Measurements from ENCODE around the gene MAP3K7.

MAP3K7 gene

DNA sequence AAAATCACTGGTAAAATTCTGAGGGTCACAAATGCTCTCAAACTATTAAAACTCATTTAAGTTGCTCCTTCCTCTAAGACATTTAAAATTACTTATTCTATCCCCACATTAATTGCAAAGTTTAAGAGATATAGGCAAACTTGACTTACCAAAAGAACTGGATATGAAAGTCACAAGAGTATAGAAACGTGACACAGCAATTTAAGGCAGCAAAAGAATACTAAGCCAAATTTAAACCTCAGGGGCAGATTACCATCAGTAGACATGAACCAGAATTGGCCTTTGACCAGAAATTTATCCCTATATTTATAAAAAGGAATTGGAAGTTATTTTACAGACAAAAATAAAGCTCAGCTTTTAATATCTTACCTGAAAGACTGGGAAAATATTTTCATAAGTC lies 56.0 kb downstream of the MAP3K7 start:
- no peak for DNase-seq (ENCODE audit: low spot score)

DNA sequence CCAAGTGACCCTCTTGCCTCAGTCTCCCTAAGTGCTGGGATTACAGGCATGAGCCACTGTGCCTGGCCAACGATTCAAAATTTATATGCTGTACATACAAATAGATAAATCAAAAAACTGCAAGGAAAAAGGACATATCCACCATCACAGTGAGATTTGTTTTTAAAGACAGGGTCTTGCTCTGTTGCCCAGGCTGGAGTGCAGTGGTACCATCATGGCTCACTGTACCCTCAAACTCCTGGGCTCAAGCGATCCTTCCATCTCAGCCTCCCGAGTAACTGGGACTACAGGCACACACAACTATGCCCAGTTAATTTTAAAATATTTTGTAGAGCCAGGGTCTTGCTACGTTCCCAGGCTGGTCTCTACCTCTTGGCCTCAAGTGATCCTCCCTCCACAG lies 61.5 kb downstream of the MAP3K7 start:
- no peak for DNase-seq (ENCODE audit: low spot score)

DNA sequence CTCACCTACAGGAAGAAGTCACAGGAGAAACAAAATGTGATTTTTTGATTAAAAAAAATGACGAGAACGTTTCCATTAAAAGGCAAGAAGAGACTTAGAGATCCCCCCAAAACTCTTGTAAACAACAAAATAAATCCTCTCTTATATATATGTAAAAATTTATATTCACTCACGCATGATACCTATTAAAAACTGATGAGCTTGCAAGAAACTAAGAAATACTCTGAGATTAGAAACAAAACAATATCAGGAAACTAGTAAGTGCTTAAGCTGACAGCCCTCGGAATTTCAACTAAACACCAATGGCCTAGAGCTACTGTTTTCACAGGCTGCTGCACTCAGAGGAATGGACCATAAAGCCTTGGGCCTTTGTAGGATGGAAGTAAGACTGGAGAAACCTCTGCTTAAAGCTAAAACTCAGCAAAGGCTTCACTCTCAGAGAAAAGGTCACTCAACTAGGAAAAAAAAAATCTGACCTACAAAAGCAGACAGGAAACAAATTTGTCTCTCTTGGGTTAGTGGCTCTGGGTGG lies 63.0 kb downstream of the MAP3K7 start:
- DNase-seq (ENCODE audit: low spot score) = no peak

DNA sequence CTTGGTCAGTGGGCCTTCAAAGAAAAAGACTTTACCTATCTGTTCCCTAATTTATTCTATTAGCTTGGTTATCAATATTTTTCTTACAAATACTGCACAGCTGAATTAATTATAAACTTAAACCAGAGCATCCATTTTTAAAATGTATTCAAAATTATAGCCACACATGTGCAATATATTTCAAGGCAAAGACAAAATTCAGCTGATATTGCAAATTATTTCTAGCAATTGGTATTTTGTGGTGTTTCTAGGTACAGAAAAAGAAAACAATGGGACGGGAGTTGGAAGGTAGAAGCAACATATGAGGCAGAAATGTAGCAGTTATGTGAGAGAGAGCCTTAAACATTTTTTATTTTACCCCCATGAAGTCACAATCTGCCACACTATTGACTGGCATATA lies 64.9 kb downstream of the MAP3K7 start:
- no peak for DNase-seq (ENCODE audit: low spot score)

DNA sequence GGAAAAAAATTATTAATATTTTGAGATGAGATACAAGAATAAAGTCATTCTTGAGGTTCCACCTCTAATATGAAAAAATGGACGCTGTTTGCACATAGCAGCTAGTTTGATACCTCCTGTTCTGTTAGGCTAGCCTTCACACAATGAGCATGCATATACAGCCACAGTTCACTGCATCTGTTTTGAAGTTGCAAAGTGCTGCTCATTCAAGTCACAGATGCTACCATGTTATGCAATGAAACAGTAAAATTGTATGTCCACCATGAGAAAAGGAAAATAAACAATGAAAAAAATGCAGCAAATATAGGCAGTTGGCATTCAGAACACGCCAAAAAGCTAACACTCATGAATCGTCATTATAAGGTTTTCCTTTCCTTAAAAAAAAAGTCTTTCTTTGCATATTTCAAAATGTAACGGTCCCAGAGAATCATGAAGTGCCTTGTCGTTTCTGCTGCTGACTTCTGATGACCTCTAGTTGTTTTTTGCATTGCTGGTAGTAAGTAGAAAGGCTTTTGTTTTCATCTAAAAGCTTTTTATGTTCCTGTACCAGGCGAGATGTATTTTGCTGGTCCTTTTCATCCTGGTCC lies 70.7 kb downstream of the MAP3K7 start:
- DNase-seq (ENCODE audit: low spot score) = no peak

DNA sequence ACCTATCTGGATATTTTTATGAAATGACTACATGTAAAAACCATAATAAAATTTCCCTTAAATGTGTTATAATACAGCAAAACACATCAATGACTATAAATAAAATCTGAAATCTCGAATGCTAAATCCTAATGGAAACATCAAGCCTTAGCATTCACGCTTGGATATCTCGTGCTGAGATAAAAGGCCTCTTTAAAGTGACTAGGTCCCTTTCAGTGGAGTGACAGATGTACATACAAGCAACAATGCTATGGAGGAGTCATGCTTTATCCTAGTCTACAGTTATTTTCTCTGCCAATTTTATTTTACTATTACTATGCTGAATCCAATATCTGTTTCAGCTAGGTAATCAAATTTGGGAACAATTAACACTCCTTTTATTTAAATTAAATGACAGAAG lies 72.4 kb downstream of the MAP3K7 start:
- DNase-seq (ENCODE audit: low spot score) = no peak

DNA sequence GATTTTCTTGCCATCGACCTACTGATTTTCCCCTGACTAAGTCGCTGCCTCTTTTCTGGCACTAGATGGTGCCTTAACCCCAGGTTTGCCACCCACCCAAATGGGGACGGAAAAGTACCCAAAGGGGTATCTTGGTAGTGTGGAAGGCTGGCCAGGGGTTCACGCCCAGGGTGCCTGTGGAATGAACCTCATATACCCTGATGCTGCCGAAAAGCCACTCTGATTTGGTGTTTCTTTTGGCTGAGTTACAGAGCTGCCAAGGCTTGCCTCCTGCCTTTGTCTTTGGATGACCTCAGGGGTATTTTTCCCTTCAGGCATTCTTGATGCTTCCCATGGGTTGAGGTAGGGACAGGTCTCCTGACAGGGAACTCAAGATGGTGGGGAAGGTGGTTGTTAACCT lies 78.1 kb downstream of the MAP3K7 start:
- DNase-seq (ENCODE audit: low spot score) = no peak

DNA sequence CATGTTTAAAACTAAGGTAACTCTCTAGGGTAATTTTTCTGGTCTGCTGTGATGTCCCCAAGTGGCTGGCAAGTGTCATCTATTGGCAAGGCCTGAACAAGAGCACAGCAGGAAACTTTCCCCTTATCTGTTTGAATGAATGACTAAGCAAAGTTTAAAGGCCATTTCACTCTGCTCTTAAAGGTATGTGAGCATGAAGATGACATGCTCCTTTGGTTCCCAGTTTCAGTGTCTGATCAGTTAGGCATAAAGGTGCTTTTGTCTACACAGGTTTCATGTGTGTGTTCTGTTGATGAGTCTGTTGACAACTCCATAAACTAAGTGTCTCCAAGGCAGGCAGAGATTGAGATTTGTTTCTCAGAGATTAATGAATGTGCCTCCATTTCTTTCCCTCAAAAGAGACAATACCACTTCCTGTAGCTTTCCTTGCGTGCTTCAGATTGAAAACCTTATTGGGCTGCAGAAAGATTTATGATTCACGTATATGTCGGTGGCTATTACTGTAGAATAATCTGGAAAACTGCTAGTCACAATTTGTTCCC lies 83.9 kb downstream of the MAP3K7 start:
- peak; percentile 18 for DNase-seq (ENCODE audit: low spot score)

DNA sequence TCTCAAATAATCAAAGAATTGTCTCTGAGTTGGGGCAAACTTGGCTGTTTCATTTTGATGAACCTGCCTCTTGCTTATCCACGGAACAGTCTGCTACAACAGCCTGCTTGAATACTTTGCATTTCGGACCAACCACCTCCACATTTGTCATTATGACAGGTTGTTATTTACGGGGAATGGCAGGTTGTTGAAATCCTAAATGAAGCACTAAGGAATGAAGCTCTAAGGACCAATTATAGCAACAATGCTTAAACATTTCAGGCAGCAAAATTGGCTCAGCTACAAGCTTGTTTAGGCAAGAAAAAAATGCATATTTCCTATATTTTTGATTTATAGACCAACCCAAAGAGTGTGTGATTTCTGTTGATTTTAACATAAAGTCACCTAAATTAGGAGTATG lies 84.5 kb downstream of the MAP3K7 start:
- no peak for DNase-seq (ENCODE audit: low spot score)

DNA sequence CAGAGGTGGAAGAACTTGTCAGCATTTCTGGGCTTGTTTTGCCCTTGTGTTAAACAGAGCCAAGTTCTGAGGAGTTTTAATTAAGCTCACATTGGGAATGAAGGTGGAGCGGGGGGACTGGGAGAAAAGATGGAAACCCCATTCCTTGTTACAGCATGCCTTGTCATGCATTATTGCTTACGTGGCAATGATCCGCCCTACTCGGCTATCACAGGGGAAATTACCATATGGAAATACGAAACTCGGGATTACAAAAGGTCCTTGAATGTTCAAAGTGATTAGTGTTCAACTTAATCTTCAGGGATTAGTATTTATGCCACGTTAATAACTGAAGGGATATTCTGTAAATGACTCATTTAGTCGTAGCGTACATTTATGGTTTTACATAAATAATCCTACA lies 86.4 kb downstream of the MAP3K7 start:
- DNase-seq (ENCODE audit: low spot score) = no peak

DNA sequence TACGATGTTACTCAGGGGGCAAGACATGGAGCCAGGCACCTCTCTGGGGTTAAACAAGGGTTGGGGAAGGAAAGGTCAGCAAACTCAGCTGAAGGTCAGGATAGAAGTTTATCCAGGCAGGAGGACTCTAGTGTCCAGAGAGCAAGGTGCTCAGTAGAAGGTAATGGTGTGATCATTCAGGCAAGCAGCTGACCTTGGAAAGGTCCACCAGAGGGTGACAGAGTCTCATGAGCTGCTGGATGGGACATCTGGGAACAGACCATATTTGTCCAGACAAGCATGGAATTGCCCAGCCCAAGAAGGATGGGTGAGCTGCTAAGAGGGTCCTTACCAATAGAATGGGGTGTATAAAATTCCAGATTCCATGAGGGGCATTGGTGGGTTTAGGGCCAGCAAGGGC lies 89.5 kb downstream of the MAP3K7 start:
- peak; percentile 30 for DNase-seq (ENCODE audit: low spot score)

DNA sequence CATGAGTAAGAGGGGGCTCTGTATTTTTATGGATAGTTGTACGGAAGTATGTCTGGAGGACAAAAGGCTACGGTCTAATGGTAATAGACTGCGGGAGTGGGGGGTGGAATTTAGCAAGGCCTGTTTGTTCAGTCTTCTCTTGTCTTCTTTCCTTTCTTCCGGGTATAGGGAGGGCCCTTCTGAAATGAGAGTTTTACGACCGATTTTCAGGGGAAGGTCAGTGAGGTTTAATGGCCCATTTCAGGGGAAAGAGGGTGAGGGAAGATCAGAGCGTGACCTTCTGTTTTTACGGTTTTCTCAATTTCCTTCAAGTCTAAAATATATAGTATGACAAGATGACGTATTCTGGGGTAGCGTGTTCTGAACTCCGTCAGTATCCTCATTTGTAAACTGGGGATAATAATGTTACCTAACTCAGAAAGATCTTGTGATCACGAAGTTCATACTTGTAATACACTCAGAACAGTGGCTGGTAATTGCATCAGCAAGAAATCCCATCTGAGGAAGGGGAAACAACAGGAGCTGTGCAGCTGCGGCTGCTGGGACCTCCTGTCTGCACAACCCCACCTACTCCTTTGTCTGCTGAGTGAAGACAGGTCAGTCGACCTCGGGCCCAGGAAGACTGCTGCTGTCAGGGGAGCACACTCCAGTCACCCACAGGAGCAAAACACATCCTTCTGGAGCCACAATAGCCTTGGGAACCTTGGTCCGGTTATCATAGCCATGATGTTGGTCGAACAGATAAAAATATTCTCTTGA lies 90.4 kb downstream of the MAP3K7 start:
- DNase-seq (ENCODE audit: low spot score) = no peak

DNA sequence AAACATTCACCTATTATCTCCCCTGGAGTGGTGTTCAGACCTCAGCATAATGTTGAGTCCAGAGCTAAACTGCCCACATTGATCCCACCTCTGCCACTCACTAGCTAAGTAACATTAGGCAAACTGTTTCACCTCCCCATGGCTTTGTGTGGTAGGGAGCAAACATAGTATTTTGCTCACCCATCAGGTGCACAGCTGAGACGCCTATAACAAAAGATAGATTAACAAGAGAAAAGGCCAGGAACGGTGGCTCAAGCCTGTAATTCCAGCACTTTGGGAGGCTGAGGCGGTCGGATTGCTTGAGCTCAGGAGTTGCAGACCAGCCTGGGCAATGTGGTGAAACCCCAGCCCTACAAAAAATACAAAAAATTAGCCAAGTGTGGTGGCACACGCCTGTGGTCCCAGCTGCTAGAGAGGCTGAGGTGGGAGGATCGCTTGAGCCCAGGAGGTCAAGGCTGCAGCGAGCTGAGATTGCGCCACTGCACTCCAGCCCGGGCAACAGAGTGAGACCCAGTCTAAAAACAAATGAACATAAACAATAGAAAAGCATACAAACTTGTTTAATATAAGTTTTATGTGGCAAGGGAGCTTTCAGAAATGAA lies 91.6 kb downstream of the MAP3K7 start:
- DNase-seq (ENCODE audit: low spot score) = no peak

DNA sequence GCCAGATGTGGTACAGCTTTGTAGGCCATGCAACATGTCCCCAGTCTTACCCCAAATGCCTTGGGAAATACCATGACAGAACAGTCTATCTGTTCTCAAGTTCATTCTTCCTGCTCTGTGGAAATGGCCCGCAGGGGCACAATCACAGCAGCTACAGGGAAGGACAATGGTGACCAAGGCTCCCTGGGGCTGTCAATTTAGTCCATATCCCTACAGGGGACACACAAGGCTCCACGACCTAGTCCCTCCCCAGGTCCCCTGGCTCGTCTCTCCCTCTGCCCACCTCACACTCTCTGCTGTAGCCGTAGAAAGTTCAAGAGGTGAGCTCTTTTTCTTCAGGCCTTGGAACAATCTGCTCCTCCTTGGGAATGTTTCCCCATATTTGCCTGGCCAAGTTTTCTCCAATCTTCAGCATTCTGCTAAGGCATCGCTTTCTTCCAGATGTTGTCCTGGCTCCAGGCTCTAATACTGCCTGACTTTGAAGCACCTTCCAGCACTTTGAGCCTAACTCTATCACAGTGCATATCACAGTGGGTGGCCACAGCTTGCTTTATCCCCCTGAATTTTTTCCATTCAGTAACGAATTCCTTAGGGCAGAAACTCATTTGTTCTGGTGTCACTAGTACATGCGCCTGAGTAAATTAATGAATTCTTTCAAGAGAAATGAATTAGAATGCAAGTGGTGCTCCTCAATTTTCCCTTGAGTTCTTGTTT lies 92.6 kb downstream of the MAP3K7 start:
- DNase-seq (ENCODE audit: low spot score) = no peak

DNA sequence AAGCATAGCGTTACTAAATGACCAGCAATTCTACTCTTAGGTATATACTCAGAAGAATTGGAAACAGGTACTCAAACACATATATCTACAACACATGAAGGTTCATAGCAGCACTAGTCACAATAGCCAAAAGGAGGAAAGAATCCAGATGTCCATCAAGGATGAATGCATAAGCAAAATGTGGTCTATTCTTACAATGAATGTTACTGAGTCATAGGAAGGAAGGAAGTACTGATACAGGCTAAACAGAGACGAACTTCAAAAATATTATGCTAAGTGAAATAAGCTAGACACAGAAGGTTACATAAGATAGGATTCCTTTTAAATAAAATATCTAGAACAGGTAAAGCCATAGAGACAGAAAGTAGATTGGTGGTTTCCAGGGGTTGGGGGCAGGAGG lies 93.5 kb downstream of the MAP3K7 start:
- no peak for DNase-seq (ENCODE audit: low spot score)

DNA sequence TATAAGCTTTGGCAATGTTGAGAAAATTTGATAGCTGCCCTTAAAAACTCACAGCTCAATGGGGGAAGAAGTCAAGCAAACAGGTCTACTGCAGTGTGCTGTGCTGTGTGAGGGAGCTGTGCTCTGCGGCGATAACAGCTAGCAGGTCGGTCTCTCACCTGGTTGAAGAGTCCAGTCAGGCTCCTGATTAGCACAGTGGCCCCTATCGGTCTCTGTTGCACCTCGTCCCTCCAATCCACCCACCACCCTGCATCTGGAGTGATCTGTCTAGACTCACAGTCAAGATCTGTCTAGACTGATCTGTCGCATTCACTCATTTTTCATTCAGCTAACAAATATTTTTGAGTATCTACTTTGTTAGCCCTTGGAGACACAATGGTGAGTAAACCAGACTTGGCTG lies 94.1 kb downstream of the MAP3K7 start:
- no peak for DNase-seq (ENCODE audit: low spot score)

DNA sequence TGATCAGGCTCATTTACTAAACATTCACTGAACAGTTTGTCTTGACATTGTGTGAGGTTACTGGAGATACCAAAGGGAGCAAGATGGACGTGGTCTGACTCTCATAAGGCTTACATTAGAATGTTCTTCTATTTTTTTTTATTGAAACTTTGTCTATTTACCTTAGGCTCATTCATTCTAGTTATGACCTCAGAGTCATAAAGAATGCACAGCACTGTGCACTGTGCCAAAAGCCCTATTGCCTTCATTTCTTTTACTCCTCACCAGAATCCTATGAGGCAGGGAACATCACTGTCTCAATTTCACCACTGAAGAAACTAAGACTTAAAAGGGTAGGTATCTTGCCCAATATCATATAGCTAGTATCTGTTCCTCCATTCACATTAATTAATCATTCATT lies 94.5 kb downstream of the MAP3K7 start:
- no peak for DNase-seq (ENCODE audit: low spot score)

DNA sequence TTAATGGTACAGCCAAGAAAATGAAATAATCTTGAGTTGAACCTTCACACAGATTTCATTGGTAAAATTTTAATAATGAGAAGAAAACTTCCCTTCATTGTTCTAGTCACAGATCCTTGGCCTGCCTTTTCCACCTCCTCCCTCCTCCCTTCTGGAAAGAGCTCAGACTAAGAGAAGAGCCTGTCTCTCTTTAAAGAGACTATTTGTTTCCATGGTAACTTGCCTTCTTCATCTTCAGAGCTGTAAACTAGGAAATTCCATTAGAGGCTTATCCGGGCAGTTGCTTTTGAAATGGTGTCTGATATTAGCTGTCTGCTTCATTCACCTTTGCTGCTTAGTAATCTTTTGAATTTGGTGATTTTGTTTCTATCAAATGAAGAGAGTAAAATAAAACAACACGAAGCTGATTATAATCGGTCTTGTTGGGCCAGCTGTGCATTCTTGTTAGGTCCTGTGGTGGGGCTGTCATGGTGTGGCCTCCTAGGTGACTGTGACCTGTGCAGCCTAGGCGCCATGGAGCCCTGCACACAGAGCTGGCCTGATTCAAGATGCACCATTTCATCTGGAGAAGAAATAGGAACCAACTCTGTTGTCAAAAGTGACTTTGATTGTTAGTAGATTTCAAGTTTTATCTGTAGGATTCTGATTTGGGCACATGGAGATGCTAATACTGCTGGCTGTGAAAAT lies 96.7 kb downstream of the MAP3K7 start:
- DNase-seq (ENCODE audit: low spot score) = no peak

DNA sequence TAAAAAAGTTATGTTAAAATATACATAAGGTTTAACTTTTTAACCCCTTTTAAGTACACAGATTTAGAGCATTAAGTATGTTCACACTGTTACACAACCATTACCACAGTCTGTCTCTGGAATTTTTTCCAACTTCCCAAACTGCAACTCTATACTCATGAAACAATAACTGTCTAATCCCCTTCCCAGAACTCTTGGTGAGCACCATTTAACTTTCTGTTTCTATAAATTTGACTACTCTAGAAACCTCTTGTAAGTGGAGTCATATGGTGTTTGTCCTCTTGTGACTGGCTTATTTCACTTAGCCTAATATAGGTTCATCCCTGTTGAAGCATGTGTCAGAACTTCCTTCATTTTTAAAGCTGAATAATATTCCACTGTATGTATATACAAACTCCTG lies 98.1 kb downstream of the MAP3K7 start:
- DNase-seq (ENCODE audit: low spot score) = no peak

DNA sequence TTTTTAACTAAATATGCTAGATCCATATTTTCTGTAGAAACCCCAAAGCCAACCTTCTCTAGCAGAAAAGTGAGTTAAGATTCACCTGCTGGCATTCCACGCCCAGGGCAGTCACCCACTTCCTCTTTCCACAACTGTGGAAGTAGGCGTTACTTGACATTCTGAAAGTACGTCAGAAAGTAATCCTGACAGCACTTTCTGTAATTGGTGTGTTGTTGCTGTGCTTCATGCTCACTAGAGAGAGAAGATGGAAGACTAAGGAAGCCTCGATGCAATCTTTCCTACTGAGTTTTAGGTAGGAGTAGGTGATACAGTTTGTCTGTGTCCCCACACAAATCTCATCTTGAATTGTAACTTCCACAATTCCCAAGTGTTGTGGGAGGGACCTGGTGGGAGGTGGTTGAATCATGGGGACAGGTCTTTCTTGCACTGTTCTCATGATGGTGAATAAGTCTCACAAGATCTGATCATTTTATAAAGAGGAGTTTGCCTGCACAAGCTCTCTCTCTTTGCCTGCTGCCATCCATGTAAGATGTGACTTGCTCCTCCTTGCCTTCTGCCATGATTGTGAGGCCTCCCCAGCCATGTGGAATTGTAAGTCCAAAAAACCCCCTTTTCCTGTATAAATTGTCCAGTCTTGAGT lies 101.1 kb downstream of the MAP3K7 start:
- DNase-seq (ENCODE audit: low spot score) = no peak

DNA sequence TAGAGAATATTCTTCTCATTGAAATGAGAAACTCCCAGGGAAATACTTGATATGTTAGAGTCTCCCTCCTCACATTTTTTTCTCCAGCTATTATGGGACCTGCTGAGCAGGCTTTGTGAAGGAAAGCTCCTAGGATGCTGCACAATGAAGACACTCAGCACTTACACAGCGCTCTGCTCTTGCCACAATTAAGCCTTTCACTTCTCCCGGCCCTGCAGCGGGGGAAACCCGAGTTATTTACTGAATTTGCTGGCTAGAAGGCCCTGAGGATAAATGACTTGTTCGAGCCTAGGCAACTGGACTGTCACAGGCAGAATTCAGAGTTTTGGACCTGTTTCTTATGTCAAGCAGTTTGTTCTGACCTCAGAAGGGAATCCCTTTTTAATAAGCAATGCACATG lies 102.0 kb downstream of the MAP3K7 start:
- no peak for DNase-seq (ENCODE audit: low spot score)
